Loucy (cell line): ENCODE results near the gene RANBP3L.

Experiments used
- EZH2phosphoT487 ChIP-seq: fragments of 200-600 bp; IDR thresholded peaks from 2 replicates; pipeline ENCODE4 v1.6.1; 2018; ENCODE audit warnings: antibody characterized with exemption, mild to moderate bottlenecking, moderate library complexity, borderline replicate concordance
- TF ChIP-seq, protein P1 (sequence below): fragments of 200-600 bp; sonication (generic); conservative IDR thresholded peaks from 2 replicates; pipeline ENCODE4 v1.5.1; 2014; ENCODE audit warnings: mild to moderate bottlenecking, antibody characterized with exemption, low read length

DNA sequence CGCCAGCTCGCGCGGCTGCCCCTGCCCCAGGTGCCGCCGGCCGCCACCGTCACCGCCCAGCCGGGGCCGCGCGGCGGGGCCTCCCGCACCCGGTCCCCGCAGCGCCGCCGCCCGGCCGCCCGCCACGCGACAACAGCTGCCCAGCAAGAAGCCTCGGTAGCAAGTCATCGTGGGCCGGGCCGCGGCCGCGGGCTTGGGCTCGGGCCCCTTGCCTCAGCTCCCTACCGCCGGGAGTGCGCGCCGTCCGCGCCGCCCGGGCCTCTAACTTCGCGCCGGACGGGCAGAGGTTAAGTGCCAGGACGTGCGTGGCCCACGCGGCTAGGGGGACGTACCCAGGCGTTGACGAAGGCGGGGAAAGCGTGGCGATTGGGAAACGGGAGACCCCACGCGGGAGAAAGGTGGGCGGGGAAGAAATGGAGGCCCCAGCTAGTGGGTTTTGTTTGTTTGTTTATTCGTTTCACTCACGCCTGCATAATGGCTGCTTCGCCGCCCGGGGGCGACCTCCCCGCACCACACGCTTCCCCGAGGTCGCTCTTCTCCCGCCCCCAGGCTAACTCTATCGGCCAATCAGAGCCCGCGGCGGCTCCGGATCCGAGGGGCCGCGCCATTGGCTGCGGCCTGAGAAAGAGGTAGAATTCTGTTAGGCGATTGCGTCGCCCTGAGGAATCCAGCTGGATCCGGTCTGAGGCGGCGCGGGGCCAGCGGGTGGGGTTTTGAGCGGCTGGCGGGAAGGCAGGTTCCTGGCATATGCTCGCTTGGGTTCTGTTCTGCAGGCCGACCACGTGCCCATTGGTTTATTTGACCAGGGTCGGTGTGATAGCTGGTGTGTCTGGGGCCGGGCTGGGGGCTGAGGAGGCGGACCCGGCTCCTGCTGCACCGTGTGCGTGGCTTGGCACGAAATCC is 59.8 kb downstream of the RANBP3L start, which contains the start of gene NADK2:
- TF ChIP-seq, protein P1, sequence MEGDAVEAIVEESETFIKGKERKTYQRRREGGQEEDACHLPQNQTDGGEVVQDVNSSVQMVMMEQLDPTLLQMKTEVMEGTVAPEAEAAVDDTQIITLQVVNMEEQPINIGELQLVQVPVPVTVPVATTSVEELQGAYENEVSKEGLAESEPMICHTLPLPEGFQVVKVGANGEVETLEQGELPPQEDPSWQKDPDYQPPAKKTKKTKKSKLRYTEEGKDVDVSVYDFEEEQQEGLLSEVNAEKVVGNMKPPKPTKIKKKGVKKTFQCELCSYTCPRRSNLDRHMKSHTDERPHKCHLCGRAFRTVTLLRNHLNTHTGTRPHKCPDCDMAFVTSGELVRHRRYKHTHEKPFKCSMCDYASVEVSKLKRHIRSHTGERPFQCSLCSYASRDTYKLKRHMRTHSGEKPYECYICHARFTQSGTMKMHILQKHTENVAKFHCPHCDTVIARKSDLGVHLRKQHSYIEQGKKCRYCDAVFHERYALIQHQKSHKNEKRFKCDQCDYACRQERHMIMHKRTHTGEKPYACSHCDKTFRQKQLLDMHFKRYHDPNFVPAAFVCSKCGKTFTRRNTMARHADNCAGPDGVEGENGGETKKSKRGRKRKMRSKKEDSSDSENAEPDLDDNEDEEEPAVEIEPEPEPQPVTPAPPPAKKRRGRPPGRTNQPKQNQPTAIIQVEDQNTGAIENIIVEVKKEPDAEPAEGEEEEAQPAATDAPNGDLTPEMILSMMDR: peak; percentile 62
- no peak for TF ChIP-seq EZH2phosphoT487
